H9 (cell line): ENCODE measurements around the gene NAA10. TPM values are rescaled to one million over a fixed set of nuclear protein-coding genes. Genes with fewer than 3 reads are reported as not detected.

ENCODE experiments used
- DNase-seq: peaks from one replicate; pipeline ENCODE4 v3.0.0-alpha.2; 2017
- H2AFZ ChIP-seq: one replicate; pipeline ENCODE4 v1.6.1; 2013; ENCODE audit warnings: mild to moderate bottlenecking, low read length, control low read depth, moderate library complexity
- H2AK5ac ChIP-seq: 2 replicates; pipeline ENCODE4 v1.6.1; 2013; ENCODE audit warnings: low read length, control low read depth, mixed read lengths; ENCODE audit not compliant: insufficient read length
- H2BK120ac ChIP-seq: one replicate; pipeline ENCODE4 v1.6.1; 2013; ENCODE audit warnings: low read depth, mild to moderate bottlenecking, low read length, control low read depth, inconsistent platforms; ENCODE audit not compliant: poor library complexity, severe bottlenecking
- H2BK12ac ChIP-seq: 2 replicates; pipeline ENCODE4 v1.6.1; 2013; ENCODE audit warnings: low read length, control low read depth, mixed read lengths, low read depth; ENCODE audit not compliant: insufficient read length
- H2BK15ac ChIP-seq: 2 replicates; pipeline ENCODE4 v1.6.1; 2013; ENCODE audit warnings: low read depth, low read length, control low read depth
- H2BK20ac ChIP-seq: one replicate; pipeline ENCODE4 v1.6.1; 2013; ENCODE audit warnings: low read depth, mild to moderate bottlenecking, low read length, control low read depth, inconsistent platforms; ENCODE audit not compliant: poor library complexity, severe bottlenecking
- H2BK5ac ChIP-seq: 2 replicates; pipeline ENCODE4 v1.6.1; 2013; ENCODE audit warnings: low read length, control low read depth, mixed read lengths; ENCODE audit not compliant: insufficient read length
- H3K14ac ChIP-seq: 2 replicates; pipeline ENCODE4 v1.6.1; 2013; ENCODE audit warnings: low read length, control low read depth; ENCODE audit not compliant: insufficient read depth
- H3K18ac ChIP-seq: 2 replicates; pipeline ENCODE4 v1.6.1; 2013; ENCODE audit warnings: low read depth, mild to moderate bottlenecking, mixed read lengths, low read length, control low read depth; ENCODE audit not compliant: insufficient read length
- H3K23ac ChIP-seq: 2 replicates; pipeline ENCODE4 v1.6.1; 2013; ENCODE audit warnings: low read length, control low read depth, mixed read lengths, low read depth; ENCODE audit not compliant: insufficient read length
- H3K23me2 ChIP-seq: 2 replicates; pipeline ENCODE4 v1.6.1; 2013; ENCODE audit warnings: low read depth, mild to moderate bottlenecking, mixed read lengths, low read length, control low read depth; ENCODE audit not compliant: insufficient read length, poor library complexity, severe bottlenecking
- H3K27ac ChIP-seq: 2 replicates; pipeline ENCODE4 v1.5.1; 2013; ENCODE audit warnings: low read length, control low read depth, mixed read lengths, low read depth; ENCODE audit not compliant: insufficient read length
- H3K27me3 ChIP-seq: 2 replicates; pipeline ENCODE4 v1.6.1; 2013; ENCODE audit warnings: low read length, control low read depth, inconsistent platforms; ENCODE audit not compliant: insufficient read depth
- H3K4ac ChIP-seq: 2 replicates; pipeline ENCODE4 v1.6.1; 2013; ENCODE audit warnings: low read depth, mild to moderate bottlenecking, control low read depth, inconsistent platforms, low read length, moderate library complexity
- H3K4me1 ChIP-seq: 2 replicates; pipeline ENCODE4 v1.6.1; 2013; ENCODE audit warnings: low read length, control low read depth, inconsistent platforms; ENCODE audit not compliant: insufficient read depth
- H3K4me2 ChIP-seq: 2 replicates; pipeline ENCODE4 v1.6.1; 2013; ENCODE audit warnings: low read length, control low read depth, mixed read lengths; ENCODE audit not compliant: insufficient read length, insufficient read depth
- H3K56ac ChIP-seq: 2 replicates; pipeline ENCODE4 v1.6.1; 2013; ENCODE audit warnings: low read depth, mild to moderate bottlenecking, mixed read lengths, low read length, control low read depth; ENCODE audit not compliant: insufficient read length
- H3K79me1 ChIP-seq: 2 replicates; pipeline ENCODE4 v1.6.1; 2013; ENCODE audit warnings: low read depth, mild to moderate bottlenecking, moderate library complexity, low read length, control low read depth, inconsistent platforms; ENCODE audit not compliant: insufficient read depth, poor library complexity, severe bottlenecking
- H3K79me2 ChIP-seq: 2 replicates; pipeline ENCODE4 v1.6.1; 2013; ENCODE audit warnings: low read length, control low read depth, inconsistent platforms; ENCODE audit not compliant: insufficient read depth
- H3K9ac ChIP-seq: 2 replicates; pipeline ENCODE4 v1.6.1; 2013; ENCODE audit warnings: low read length, control low read depth, mixed read lengths; ENCODE audit not compliant: insufficient read length; ENCODE audit errors: extremely low read depth
- H3K9me3 ChIP-seq: one replicate; pipeline ENCODE4 v1.6.1; 2013; ENCODE audit warnings: low read depth, low read length, inconsistent platforms; ENCODE audit not compliant: control insufficient read depth
- H3T11ph ChIP-seq: one replicate; pipeline ENCODE4 v1.6.1; 2013; ENCODE audit warnings: mild to moderate bottlenecking, low read length, control low read depth, inconsistent platforms
- H4K20me1 ChIP-seq: one replicate; pipeline ENCODE4 v1.6.1; 2013; ENCODE audit not compliant: control insufficient read depth, insufficient read length, insufficient read depth
- H4K5ac ChIP-seq: 2 replicates; pipeline ENCODE4 v1.6.1; 2013; ENCODE audit warnings: low read depth, mild to moderate bottlenecking, mixed read lengths, low read length, control low read depth; ENCODE audit not compliant: insufficient read length
- H4K8ac ChIP-seq: replicated peaks from 2 replicates; pipeline ENCODE4 v1.6.1; 2013; ENCODE audit warnings: low read length, control low read depth, mixed read lengths, low read depth; ENCODE audit not compliant: insufficient read length
- H4K91ac ChIP-seq: 2 replicates; pipeline ENCODE4 v1.6.1; 2013; ENCODE audit warnings: low read depth, mild to moderate bottlenecking, moderate library complexity, mixed read lengths, low read length, control low read depth; ENCODE audit not compliant: insufficient read length
- H3K27ac Mint-ChIP-seq, 3 experiments: 2 replicates in 2 of 3; 3 replicates in 1 of 3; pipeline ENCODE4 v1.8.0; 2020 to 2021; ENCODE audit warnings: mixed read lengths in 3 of 3, mild to moderate bottlenecking in 1 of 3, moderate library complexity in 1 of 3
- H3K27me3 Mint-ChIP-seq: 2 replicates; pipeline ENCODE4 v1.8.0; 2021; ENCODE audit warnings: low read depth, mild to moderate bottlenecking, moderate library complexity, mixed read lengths
- H3K36me3 Mint-ChIP-seq, 3 experiments: 2 replicates in 2 of 3; 3 replicates in 1 of 3; pipeline ENCODE4 v1.8.0; 2020 to 2021; ENCODE audit warnings: low read depth in 3 of 3, mixed read lengths in 3 of 3; ENCODE audit not compliant: insufficient read depth in 1 of 3
- H3K4me1 Mint-ChIP-seq, 2 experiments: 2 replicates each; pipeline ENCODE4 v1.8.0; 2020; ENCODE audit warnings: mixed read lengths in 2 of 2
- H3K4me3 Mint-ChIP-seq, 2 experiments: 2 replicates in 1 of 2; 3 replicates in 1 of 2; pipeline ENCODE4 v1.8.0; 2020 to 2021; ENCODE audit warnings: mild to moderate bottlenecking in 2 of 2, mixed read lengths in 2 of 2, moderate library complexity in 1 of 2
- H3K9me3 Mint-ChIP-seq, 2 experiments: 2 replicates in 1 of 2; 3 replicates in 1 of 2; pipeline ENCODE4 v1.8.0; 2020; ENCODE audit warnings: mild to moderate bottlenecking in 2 of 2, mixed read lengths in 2 of 2, moderate library complexity in 1 of 2
- WGBS: extraction: QIAGEN DNeasy Blood & Tissue Kit; methylation state at CpG from one replicate; pipeline ENCODE4 v1.1.7; 2013; ENCODE audit warnings: missing lambda C conversion rate, low lambda C conversion rate, mixed read lengths; ENCODE audit not compliant: insufficient read length; ENCODE audit errors: extremely low coverage; 5-methylcytosine and 5-hydroxymethylcytosine counted together
- total RNA-seq: library from RNA; stranded (reverse); gene quantifications from 2 replicates; pipeline ENCODE4 v1.2.1, GENCODE V29; 2021
- TF ChIP-seq, protein P1 (sequence below): fragments of 200-600 bp; sonication (generic); conservative IDR thresholded peaks from 3 replicates; pipeline ENCODE4 v1.8.0; 2021; ENCODE audit warnings: antibody characterized with exemption, mild to moderate bottlenecking

The NAA10 gene
- total RNA-seq, 1 experiment from 2014 or later: 101 TPM

DNA sequence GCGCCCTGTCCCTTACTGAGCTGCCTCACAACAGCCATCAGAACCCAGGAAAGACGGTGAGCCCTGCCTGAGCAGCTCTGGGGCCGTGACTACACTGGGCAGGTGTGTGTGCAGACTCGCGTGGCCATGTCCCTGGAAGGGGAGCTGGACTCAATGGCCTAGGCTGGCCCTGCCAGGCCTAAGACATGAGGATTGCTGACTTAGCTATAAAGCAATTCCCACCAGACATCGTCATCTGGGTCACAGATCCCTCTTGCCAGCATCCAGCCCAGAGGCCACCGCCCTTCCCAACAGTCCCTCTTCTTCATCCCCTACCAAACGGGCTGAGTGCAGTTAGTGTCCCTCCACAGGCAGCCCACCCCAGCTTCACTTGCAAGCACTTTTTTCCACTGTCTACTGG is 3.7 kb downstream of the NAA10 start:
- Histone ChIP-seq H3K27ac (no peak overlapping the region), H4K8ac (no peak overlapping the region), H3K14ac (no peak overlapping the region), H2BK20ac (no peak overlapping the region), H3K23ac (no peak overlapping the region), H3K4ac (no peak overlapping the region), H2BK15ac (no peak overlapping the region), H2AFZ (no peak overlapping the region), H3K79me1 (no peaks in the 10 kb centered on the region), H3T11ph (no peak overlapping the region), H3K23me2 (peaks cover 21% of the 10 kb centered on the region), H2BK12ac (no peak overlapping the region), H3K4me2 (no peak overlapping the region), H3K79me2 (no peaks in the 10 kb centered on the region; the same call in 1 of the 2 replicates), H3K27me3 (no peaks in the 10 kb centered on the region), H3K56ac (no peak overlapping the region), H2BK5ac (no peak overlapping the region), H4K5ac (no peak overlapping the region), H2AK5ac (no peak overlapping the region), H3K9ac (no peak overlapping the region), H4K91ac (no peak overlapping the region), H3K9me3 (peaks cover 22% of the 10 kb centered on the region), H2BK120ac (no peak overlapping the region), H4K20me1 (no peaks in the 10 kb centered on the region), H3K18ac (no peak overlapping the region), H3K4me1 (no peaks in the 10 kb centered on the region)
- Mint-ChIP-seq H3K9me3 (peaks cover 54 to 66% of the 10 kb centered on the region in 2 experiments), H3K4me1 (peaks cover 2 to 32% of the 10 kb centered on the region in 2 experiments), H3K36me3 (peaks cover 19 to 47% (median 26%) of the 10 kb centered on the region in 3 experiments), H3K27ac (peak overlapping the region in 1 of 3 experiments; percentile 60; a peak in 1 of 7 replicates), H3K4me3 (peak overlapping the region in 1 of 2 experiments; percentile 4; a peak in 1 of 5 replicates), H3K27me3 (no peaks in the 10 kb centered on the region)
- no CpG with 5 or more reads among the region's 8 CpGs for WGBS
- no peak for DNase-seq
- TF ChIP-seq, protein P1, sequence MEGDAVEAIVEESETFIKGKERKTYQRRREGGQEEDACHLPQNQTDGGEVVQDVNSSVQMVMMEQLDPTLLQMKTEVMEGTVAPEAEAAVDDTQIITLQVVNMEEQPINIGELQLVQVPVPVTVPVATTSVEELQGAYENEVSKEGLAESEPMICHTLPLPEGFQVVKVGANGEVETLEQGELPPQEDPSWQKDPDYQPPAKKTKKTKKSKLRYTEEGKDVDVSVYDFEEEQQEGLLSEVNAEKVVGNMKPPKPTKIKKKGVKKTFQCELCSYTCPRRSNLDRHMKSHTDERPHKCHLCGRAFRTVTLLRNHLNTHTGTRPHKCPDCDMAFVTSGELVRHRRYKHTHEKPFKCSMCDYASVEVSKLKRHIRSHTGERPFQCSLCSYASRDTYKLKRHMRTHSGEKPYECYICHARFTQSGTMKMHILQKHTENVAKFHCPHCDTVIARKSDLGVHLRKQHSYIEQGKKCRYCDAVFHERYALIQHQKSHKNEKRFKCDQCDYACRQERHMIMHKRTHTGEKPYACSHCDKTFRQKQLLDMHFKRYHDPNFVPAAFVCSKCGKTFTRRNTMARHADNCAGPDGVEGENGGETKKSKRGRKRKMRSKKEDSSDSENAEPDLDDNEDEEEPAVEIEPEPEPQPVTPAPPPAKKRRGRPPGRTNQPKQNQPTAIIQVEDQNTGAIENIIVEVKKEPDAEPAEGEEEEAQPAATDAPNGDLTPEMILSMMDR: no peak
